ENCODE results near the gene WDR83.

DNA sequence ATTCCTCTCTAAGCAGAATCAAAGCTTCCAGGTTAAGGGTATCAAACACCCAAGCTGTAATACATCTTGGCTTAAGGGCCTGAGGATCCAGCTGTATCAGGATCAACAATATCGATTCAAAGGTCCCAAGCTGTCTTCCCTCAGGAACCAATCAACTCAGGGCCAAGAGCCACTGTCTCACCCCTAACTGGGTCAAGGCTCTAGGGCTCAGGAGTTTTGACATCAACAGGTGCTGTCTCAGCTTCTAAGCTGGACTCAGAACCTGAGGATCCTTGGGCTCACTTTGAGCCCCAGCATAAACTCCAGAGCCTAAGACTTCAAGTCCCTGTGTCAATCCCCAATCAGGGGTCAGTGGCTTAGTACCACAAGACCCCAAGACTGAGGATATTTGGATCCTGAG, 28.9 kb downstream of the WDR83 start:
- TF ChIP-seq, protein P1, sequence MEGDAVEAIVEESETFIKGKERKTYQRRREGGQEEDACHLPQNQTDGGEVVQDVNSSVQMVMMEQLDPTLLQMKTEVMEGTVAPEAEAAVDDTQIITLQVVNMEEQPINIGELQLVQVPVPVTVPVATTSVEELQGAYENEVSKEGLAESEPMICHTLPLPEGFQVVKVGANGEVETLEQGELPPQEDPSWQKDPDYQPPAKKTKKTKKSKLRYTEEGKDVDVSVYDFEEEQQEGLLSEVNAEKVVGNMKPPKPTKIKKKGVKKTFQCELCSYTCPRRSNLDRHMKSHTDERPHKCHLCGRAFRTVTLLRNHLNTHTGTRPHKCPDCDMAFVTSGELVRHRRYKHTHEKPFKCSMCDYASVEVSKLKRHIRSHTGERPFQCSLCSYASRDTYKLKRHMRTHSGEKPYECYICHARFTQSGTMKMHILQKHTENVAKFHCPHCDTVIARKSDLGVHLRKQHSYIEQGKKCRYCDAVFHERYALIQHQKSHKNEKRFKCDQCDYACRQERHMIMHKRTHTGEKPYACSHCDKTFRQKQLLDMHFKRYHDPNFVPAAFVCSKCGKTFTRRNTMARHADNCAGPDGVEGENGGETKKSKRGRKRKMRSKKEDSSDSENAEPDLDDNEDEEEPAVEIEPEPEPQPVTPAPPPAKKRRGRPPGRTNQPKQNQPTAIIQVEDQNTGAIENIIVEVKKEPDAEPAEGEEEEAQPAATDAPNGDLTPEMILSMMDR (IDR thresholded peaks at IDR 0.05): no peak
- TF ChIP-seq POLR2A (IDR thresholded peaks at IDR 0.05): no peak

Data from lower leg skin (tissue), 3 donors.